HCT116 (cell line): ENCODE data around the gene MAP1LC3B. TPM values are rescaled to one million over a fixed set of nuclear protein-coding genes. Genes with fewer than 3 reads are reported as not detected.

Experiments used
- ATAC-seq: fragments of 200-7000 bp; cut with Tn5 transposase; 2 replicates; pipeline ENCODE4 v1.9.1; 2020; ENCODE audit warnings: mild to moderate bottlenecking, moderate library complexity
- BruUV-seq: library from RNA; stranded (reverse); fragments of 400-500 nt; replicated peaks from 2 replicates; lab custom pipeline; 2021; lab: Mats Ljungman, UMichigan
- CTCF ChIA-PET: fragments of 300-600 bp; sonication (Branson Sonifier 250); formaldehyde crosslinking; loops from one replicate; lab custom pipeline; 2021; ENCODE audit warnings: antibody characterized with exemption; lab: Charles Lee
- POLR2A ChIA-PET: fragments of 300-600, 350-600 bp; sonication (Branson Sonifier 250); formaldehyde crosslinking; loops from one replicate; lab custom pipeline; 2021; ENCODE audit warnings: antibody characterized with exemption; lab: Charles Lee
- RAD21 ChIA-PET, 2 experiments: fragments of 300-600 bp; sonication (Branson Sonifier 250); formaldehyde crosslinking; loops; one replicate each; lab custom pipeline; 2023; ENCODE audit warnings: low total read pairs in 2 of 2; ENCODE audit not compliant: uncharacterized antibody in 2 of 2, unreplicated experiment in 2 of 2, low non-redundant PET in 1 of 2; lab: Charles Lee
- DNase-seq: peaks from one replicate; pipeline ENCODE4 v3.0.0-alpha.2; 2010; ENCODE audit warnings: low read depth, low spot score
- H2AFZ ChIP-seq: fragments of 200-600 bp; shearing (Covaris generic), sonication (generic); 2 replicates; pipeline ENCODE4 v1.6.1; 2017; ENCODE audit warnings: low read depth, mixed run types, mixed read lengths, antibody characterized with exemption, low read length; ENCODE audit not compliant: poor library complexity, severe bottlenecking
- H3K27ac ChIP-seq: 2 replicates; pipeline ENCODE4 v1.5.1; 2012; ENCODE audit warnings: low read depth, low read length
- H3K27me3 ChIP-seq: fragments of 200-600 bp; sonication (generic); 2 replicates; pipeline ENCODE4 v1.6.1; 2016; ENCODE audit warnings: mixed run types, low read length, mixed read lengths; ENCODE audit not compliant: insufficient read depth
- H3K36me3 ChIP-seq, 2 experiments: fragments of 200-500 bp in 1 of 2; fragments of 200-600 bp in 1 of 2; sonication (Bioruptor generic) in 1 of 2; sonication (generic) in 1 of 2; 2 replicates each; pipeline versions ENCODE4 v1.5.1 to v1.6.1; 2014 to 2016; ENCODE audit warnings: low read length in 2 of 2, inconsistent platforms in 1 of 2, mixed read lengths in 1 of 2, mixed run types in 1 of 2; ENCODE audit not compliant: insufficient read depth in 2 of 2, control insufficient read depth in 1 of 2
- H3K4me1 ChIP-seq, 2 experiments: fragments of 200-600 bp in 1 of 2; sonication (generic) in 1 of 2; 2 replicates each; pipeline versions ENCODE4 v1.5.1 to v1.6.1; 2012 to 2017; ENCODE audit warnings: low read length in 2 of 2, inconsistent platforms in 1 of 2, mild to moderate bottlenecking in 1 of 2, mixed read lengths in 1 of 2, mixed run types in 1 of 2, moderate library complexity in 1 of 2; ENCODE audit not compliant: insufficient read depth in 2 of 2, control insufficient read depth in 1 of 2
- H3K4me2 ChIP-seq: fragments of 200-600 bp; sonication (generic); 2 replicates; pipeline ENCODE4 v1.6.1; 2017; ENCODE audit warnings: mixed run types, low read length, mixed read lengths
- H3K4me3 ChIP-seq, 2 experiments: fragments of 200-600 bp in 1 of 2; sonication (generic) in 1 of 2; replicated peaks in 1 of 2; 2 replicates each; pipeline ENCODE4 v1.5.1; 2011 to 2016; ENCODE audit warnings: low read length in 2 of 2, control low read depth in 1 of 2, low read depth in 1 of 2, mild to moderate bottlenecking in 1 of 2, mixed read lengths in 1 of 2, mixed run types in 1 of 2
- H3K79me2 ChIP-seq: fragments of 200-600 bp; sonication (generic); 2 replicates; pipeline ENCODE4 v1.6.1; 2017; ENCODE audit warnings: mild to moderate bottlenecking, mixed run types, low read length, moderate library complexity, mixed read lengths; ENCODE audit not compliant: insufficient read depth
- H3K9ac ChIP-seq: fragments of 200-600 bp; sonication (generic); 2 replicates; pipeline ENCODE4 v1.6.1; 2016; ENCODE audit warnings: low read length, mixed read lengths
- H3K9me2 ChIP-seq: fragments of 200-600 bp; sonication (generic), shearing (Covaris generic); 2 replicates; pipeline ENCODE4 v1.6.1; 2017; ENCODE audit warnings: mixed run types, mild to moderate bottlenecking, moderate library complexity; ENCODE audit not compliant: insufficient read depth
- H3K9me3 ChIP-seq, 2 experiments: fragments of 200-500 bp in 1 of 2; fragments of 200-600 bp in 1 of 2; sonication (Bioruptor generic) in 1 of 2; sonication (generic) in 1 of 2; 2 replicates each; pipeline ENCODE4 v1.6.1; 2014 to 2017; ENCODE audit warnings: low read length in 2 of 2, mixed read lengths in 2 of 2, inconsistent platforms in 1 of 2, low read depth in 1 of 2, mild to moderate bottlenecking in 1 of 2, mixed run types in 1 of 2, moderate library complexity in 1 of 2; ENCODE audit not compliant: control insufficient read depth in 1 of 2, insufficient read depth in 1 of 2
- H4K20me1 ChIP-seq: fragments of 200-600 bp; sonication (generic), shearing (Covaris generic); 2 replicates; pipeline ENCODE4 v1.6.1; 2017; ENCODE audit warnings: mixed run types, mild to moderate bottlenecking, moderate library complexity; ENCODE audit not compliant: insufficient read depth
- CBX3 ChIP-seq: IDR thresholded peaks from 2 replicates; pipeline ENCODE4 v1.6.1; 2012; ENCODE audit warnings: low read depth
- EZH2phosphoT487 ChIP-seq: fragments of 200-600 bp; IDR thresholded peaks from 2 replicates; pipeline ENCODE4 v1.6.1; 2018; ENCODE audit warnings: antibody characterized with exemption, borderline replicate concordance
- JUND ChIP-seq: IDR thresholded peaks from 2 replicates; pipeline ENCODE4 v1.6.1; 2012
- POLR2A ChIP-seq: IDR thresholded peaks from 2 replicates; pipeline ENCODE4 v1.7.0; 2011; ENCODE audit warnings: borderline replicate concordance; ENCODE audit not compliant: insufficient read depth, insufficient read length; ENCODE audit errors: extremely low read depth
- POLR2AphosphoS5 ChIP-seq: IDR thresholded peaks from 2 replicates; pipeline ENCODE4 v1.6.1; 2011; ENCODE audit warnings: mild to moderate bottlenecking, low read depth, low read length, moderate library complexity
- TCF7L2 ChIP-seq: IDR thresholded peaks from 2 replicates; pipeline ENCODE4 v1.7.0; 2011; ENCODE audit warnings: borderline replicate concordance, inconsistent platforms; ENCODE audit not compliant: insufficient read depth, insufficient read length; ENCODE audit errors: extremely low read depth
- YY1 ChIP-seq: IDR thresholded peaks from 2 replicates; pipeline ENCODE4 v1.6.1; 2011; ENCODE audit warnings: low read length, low read depth, moderate library complexity, mild to moderate bottlenecking; ENCODE audit not compliant: insufficient replicate concordance; ENCODE audit errors: extremely low read depth
- ZBTB33 ChIP-seq: IDR thresholded peaks from 2 replicates; pipeline ENCODE4 v1.6.1; 2011; ENCODE audit warnings: mild to moderate bottlenecking, low read length, moderate library complexity; ENCODE audit not compliant: insufficient replicate concordance; ENCODE audit errors: extremely low read depth
- ZFX ChIP-seq: fragments of 450-650 bp; IDR thresholded peaks from 2 replicates; pipeline ENCODE4 v1.6.1; 2017
- intact Hi-C: fragments of 100-400 bp; cut with micrococcal nuclease; formaldehyde crosslinking; loops from 2 replicates; pipeline ENCODE4 v1.10.0; 2022
- total RNA-seq: library from RNA; stranded (reverse); gene quantifications from one replicate; pipeline ENCODE4 v1.2.1, GENCODE V29; 2021; ENCODE audit not compliant: unreplicated experiment
- TF ChIP-seq, protein P1 (sequence below): IDR thresholded peaks from 2 replicates; pipeline ENCODE4 v1.6.1; 2012
- TF ChIP-seq, protein P2 (sequence below): IDR thresholded peaks from 2 replicates; pipeline ENCODE4 v1.6.1; 2012; ENCODE audit warnings: low read depth

MAP1LC3B gene
- total RNA-seq, 1 experiment from 2014 or later: 93.8 TPM

DNA sequence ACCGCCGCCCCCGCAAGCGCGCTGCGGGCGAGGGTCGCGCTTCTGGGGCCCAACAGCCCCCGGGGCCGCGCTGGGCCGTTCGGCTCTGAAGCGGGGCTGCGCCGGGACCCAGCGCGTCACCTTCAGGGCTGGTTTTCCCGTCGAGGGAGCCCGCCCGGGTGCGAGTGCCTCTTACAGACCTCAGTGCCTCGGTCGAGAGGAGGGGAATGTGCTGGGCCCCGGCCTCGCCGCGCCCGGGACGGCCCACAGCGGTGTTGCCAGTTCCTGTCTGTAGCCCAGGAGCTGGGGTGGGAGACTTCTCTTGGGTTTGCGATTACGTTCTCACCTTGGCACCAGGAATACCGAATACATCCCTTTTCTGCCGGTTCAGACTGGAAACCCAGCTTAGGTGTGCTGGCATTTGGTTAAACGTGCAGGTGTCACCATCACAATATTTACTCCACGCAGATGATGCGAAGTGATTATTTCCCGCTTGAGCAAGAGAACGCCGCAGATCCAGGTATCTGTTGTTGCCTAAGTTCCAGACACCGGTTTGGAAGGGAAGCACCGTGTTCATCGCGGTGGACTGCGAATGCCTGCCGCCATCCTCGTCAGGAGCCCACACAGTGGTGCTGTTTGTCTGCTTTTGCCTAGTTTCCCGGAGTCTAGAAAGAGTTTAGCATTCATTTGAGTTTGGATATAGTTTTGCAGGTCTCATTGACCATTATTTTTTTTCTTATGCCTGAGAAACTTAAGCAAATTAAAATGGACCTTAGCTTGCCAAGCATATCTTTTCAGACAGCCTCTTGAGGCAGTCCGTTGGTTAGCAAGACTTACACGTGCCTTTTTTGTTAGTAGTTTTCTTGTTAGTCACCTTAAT is 914 bp downstream of the MAP1LC3B start:
- RAD21 ChIA-PET: interaction anchor here in 1 of 2 experiments (0.7 kb wide), 1 partner anchor 9 kb away, joined by 3 read pairs; the partner anchor contains the start of gene FBXO31
- peak overlapping the region; percentile 74 for H3K9ac ChIP-seq
- POLR2A ChIA-PET: interaction anchor here (0.6 to 1.7 kb wide), 5 partner anchors 9 to 285 kb away, joined by 3 to 9 read pairs (median 6); partner anchors contain the start of gene FBXO31
- TSS peak; percentile 66 for BruUV-seq
- H2AFZ ChIP-seq: no peak overlapping the region
- no peak for DNase-seq
- H4K20me1 ChIP-seq: 0 out of 2 replicates have a peak, but pooled peaks cover 7% of the 10 kb centered on the region
- H3K9me3 ChIP-seq: no peaks in the 10 kb centered on the region
- H3K4me2 ChIP-seq: peak overlapping the region; percentile 87
- TF ChIP-seq TCF7L2 (no peak), CBX3 (no peak), EZH2phosphoT487 (no peak), YY1 (no peak), ZBTB33 (no peak), JUND (no peak), POLR2AphosphoS5 (peak; percentile 29), POLR2A (no peak), ZFX (peak; percentile 67; the same call in 1 of the 2 replicates)
- TF ChIP-seq, protein P1, sequence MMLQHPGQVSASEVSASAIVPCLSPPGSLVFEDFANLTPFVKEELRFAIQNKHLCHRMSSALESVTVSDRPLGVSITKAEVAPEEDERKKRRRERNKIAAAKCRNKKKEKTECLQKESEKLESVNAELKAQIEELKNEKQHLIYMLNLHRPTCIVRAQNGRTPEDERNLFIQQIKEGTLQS: no peak
- TF ChIP-seq, protein P2, sequence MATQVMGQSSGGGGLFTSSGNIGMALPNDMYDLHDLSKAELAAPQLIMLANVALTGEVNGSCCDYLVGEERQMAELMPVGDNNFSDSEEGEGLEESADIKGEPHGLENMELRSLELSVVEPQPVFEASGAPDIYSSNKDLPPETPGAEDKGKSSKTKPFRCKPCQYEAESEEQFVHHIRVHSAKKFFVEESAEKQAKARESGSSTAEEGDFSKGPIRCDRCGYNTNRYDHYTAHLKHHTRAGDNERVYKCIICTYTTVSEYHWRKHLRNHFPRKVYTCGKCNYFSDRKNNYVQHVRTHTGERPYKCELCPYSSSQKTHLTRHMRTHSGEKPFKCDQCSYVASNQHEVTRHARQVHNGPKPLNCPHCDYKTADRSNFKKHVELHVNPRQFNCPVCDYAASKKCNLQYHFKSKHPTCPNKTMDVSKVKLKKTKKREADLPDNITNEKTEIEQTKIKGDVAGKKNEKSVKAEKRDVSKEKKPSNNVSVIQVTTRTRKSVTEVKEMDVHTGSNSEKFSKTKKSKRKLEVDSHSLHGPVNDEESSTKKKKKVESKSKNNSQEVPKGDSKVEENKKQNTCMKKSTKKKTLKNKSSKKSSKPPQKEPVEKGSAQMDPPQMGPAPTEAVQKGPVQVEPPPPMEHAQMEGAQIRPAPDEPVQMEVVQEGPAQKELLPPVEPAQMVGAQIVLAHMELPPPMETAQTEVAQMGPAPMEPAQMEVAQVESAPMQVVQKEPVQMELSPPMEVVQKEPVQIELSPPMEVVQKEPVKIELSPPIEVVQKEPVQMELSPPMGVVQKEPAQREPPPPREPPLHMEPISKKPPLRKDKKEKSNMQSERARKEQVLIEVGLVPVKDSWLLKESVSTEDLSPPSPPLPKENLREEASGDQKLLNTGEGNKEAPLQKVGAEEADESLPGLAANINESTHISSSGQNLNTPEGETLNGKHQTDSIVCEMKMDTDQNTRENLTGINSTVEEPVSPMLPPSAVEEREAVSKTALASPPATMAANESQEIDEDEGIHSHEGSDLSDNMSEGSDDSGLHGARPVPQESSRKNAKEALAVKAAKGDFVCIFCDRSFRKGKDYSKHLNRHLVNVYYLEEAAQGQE: no peak
- TF ChIP-seq, all 23 proteins: peak for 2
- peak overlapping the region; percentile 60 for H3K27ac ChIP-seq
- H3K79me2 ChIP-seq: peaks cover 34% of the 10 kb centered on the region
- ATAC-seq: no peak
- CTCF ChIA-PET: interaction anchor here (1.6 kb wide), 1 partner anchor 14 kb away, joined by 9 read pairs; no protein-coding TSS in a partner anchor
- H3K27me3 ChIP-seq: no peaks in the 10 kb centered on the region
- peaks cover 42 to 50% of the 10 kb centered on the region in 2 experiments for H3K4me1 ChIP-seq
- no peaks in the 10 kb centered on the region for H3K9me2 ChIP-seq
- H3K36me3 ChIP-seq: no peaks in the 10 kb centered on the region
- H3K4me3 ChIP-seq: peak overlapping the region; percentile 72
- intact Hi-C loops: no loop called here
